Esophagus (tissue), 2 donors: ENCODE measurements around the gene CRYBB1. TPM values are rescaled to one million over a fixed set of nuclear protein-coding genes. Genes with fewer than 3 reads are reported as not detected.

Source experiments
- H3K27ac ChIP-seq, 2 donors: one replicate each; pipeline ENCODE4 v1.5.1; 2013; ENCODE audit warnings: low read depth in 2 of 2, mild to moderate bottlenecking in 2 of 2, inconsistent platforms in 1 of 2, low read length in 1 of 2, moderate library complexity in 1 of 2
- H3K27me3 ChIP-seq, 2 donors: one replicate each; pipeline ENCODE4 v1.6.1; 2013; ENCODE audit warnings: low read length in 2 of 2, control low read depth in 1 of 2, mild to moderate bottlenecking in 1 of 2; ENCODE audit not compliant: insufficient read depth in 2 of 2, control insufficient read depth in 1 of 2
- H3K36me3 ChIP-seq, 2 donors: one replicate each; pipeline ENCODE4 v1.6.1; 2013; ENCODE audit warnings: low read length in 1 of 2; ENCODE audit not compliant: control insufficient read depth in 2 of 2, insufficient read depth in 2 of 2
- H3K4me1 ChIP-seq, 2 donors: one replicate each; pipeline ENCODE4 v1.6.1; 2013; ENCODE audit warnings: low read length in 1 of 2; ENCODE audit not compliant: control insufficient read depth in 2 of 2, insufficient read depth in 2 of 2
- H3K4me3 ChIP-seq, 2 donors: one replicate each; pipeline ENCODE4 v1.5.1; 2013; ENCODE audit warnings: low read length in 2 of 2, mild to moderate bottlenecking in 2 of 2, low read depth in 1 of 2, moderate library complexity in 1 of 2
- H3K9me3 ChIP-seq, 2 donors: one replicate each; pipeline ENCODE4 v1.6.1; 2013; ENCODE audit warnings: mild to moderate bottlenecking in 2 of 2, low read depth in 1 of 2, low read length in 1 of 2, moderate library complexity in 1 of 2; ENCODE audit not compliant: control insufficient read depth in 2 of 2, insufficient read depth in 1 of 2
- WGBS, 2 donors: extraction: QIAGEN DNeasy Blood & Tissue Kit; methylation state at CpG; one replicate each; pipeline ENCODE4 v1.1.7; 2013; 5-methylcytosine and 5-hydroxymethylcytosine counted together
- polyA plus RNA-seq, 2 donors: library from polyadenylated mRNA; stranded (reverse); fragments of 200-250 nt; gene quantifications; one replicate each; pipeline ENCODE4 v1.2.3, GENCODE V29; 2013
- donor health status: healthy with polysubstance abuse.
- donor health status: Bipolar disorder and iron deficiency.

CRYBB1 gene
- polyA plus RNA-seq, 2 donors: 0.04 to 0.14 TPM

DNA sequence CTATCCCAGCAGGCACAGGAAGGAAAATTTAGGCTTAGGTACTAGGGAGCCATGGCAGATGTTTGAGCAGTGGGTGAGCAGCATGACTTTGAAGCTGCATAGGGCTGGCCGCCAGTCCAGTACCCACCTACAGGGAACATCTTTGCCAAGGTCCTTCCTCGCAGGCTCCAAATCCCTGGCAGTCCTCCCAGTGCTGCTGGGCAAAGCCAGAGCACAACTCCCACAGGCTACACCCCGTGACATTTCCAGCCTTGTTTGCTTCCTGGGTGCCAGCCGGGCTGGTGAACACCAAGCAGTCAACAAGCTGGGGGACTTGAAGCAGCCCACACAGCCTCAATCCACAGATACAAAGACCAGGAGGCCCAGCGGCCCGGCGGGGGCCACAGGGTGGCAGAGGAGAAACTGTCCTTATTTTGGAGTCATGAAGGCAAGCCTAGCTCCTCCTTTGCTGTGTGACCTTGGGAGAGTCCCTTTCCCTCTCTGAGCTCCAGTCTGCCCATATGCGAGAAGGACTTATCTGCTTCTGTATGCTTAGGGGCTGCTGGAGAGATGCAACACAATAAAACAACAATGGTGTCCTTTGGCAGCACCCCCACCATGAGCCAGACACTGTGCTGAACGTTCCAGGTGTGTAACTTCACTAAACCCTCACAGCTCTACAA lies 55.9 kb downstream of the CRYBB1 start:
- Histone ChIP-seq H3K36me3 (peaks cover 0 to 4% of the 10 kb centered on the region in 2 donors), H3K4me3 (no peak overlapping the region), H3K9me3 (no peaks in the 10 kb centered on the region), H3K27ac (no peak overlapping the region), H3K27me3 (no peaks in the 10 kb centered on the region), H3K4me1 (peaks cover 10 to 13% of the 10 kb centered on the region in 2 donors)
- 65 to 70% methylated on average over 9 of the region's 9 CpGs for WGBS, 2 donors

DNA sequence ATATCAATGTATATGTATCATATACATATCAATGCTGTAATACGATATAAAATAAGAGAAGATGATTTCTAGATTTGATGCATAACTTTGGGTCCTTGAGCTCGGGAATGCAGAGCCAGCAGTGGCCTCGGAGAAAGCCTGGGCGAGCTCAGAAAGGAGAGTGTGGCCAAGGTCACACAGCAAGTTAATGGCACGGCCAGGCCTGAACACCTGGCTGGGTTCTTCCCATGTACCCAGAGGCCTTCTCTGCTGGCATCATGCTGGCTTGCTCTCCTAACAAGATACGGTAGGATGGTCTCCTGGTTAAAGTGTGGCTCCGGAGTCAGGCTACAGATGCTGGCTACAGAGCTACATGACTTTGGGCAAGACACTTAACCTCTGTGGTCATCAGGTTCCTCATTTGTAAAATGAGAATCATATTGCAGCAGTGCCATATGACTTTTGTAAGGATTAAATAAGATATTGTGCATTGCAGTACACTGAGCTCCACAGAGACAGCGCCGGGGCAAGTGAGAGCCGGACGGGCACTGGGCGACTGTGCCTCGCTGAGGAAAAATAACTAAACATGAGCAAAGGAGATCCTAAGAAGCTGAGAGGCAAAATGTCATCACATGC lies 57.8 kb downstream of the CRYBB1 start:
- no peak overlapping the region for H3K4me3 ChIP-seq
- 78 to 95% methylated on average over 13 of the region's 13 CpGs for WGBS, 2 donors

GRCh38 chr22:26558248-26558895 lies 59.5 kb downstream of the CRYBB1 start:
- Histone ChIP-seq H3K27ac (no peak overlapping the region), H3K36me3 (no peaks in the 10 kb centered on the region), H3K4me1 (peaks cover 4 to 8% of the 10 kb centered on the region in 2 donors), H3K27me3 (no peaks in the 10 kb centered on the region), H3K9me3 (no peaks in the 10 kb centered on the region), H3K4me3 (no peak overlapping the region)
- WGBS, 2 donors: 76 to 86% methylated on average over 3 of the region's 3 CpGs

More for the DNA sequence above, 57.8 kb downstream of the CRYBB1 start:
- Histone ChIP-seq H3K9me3 (no peaks in the 10 kb centered on the region), H3K27me3 (no peaks in the 10 kb centered on the region), H3K36me3 (peaks cover 0 to 3% of the 10 kb centered on the region in 2 donors), H3K27ac (no peak overlapping the region), H3K4me1 (peaks cover 8% of the 10 kb centered on the region in 2 donors)

- Histone ChIP-seq H3K4me3 (no peak overlapping the region), H3K27me3 (no peaks in the 10 kb centered on the region), H3K27ac (no peak overlapping the region), H3K36me3 (no peaks in the 10 kb centered on the region), H3K4me1 (peaks cover 2 to 6% of the 10 kb centered on the region in 2 donors), H3K9me3 (no peaks in the 10 kb centered on the region)
- WGBS, 2 donors: 85 to 86% methylated on average over 5 of the region's 5 CpGs
Observed at GRCh38 chr22:26556904-26557303, 60.9 kb downstream of the CRYBB1 start.

GRCh38 chr22:26555478-26555877 lies 62.3 kb downstream of the CRYBB1 start:
- Histone ChIP-seq H3K4me1 (peaks cover 1 to 3% of the 10 kb centered on the region in 2 donors), H3K4me3 (no peak overlapping the region), H3K36me3 (no peaks in the 10 kb centered on the region), H3K9me3 (no peaks in the 10 kb centered on the region), H3K27me3 (no peaks in the 10 kb centered on the region), H3K27ac (no peak overlapping the region)
- WGBS, 2 donors: 61 to 72% methylated on average over 11 of the region's 11 CpGs

GRCh38 chr22:26554956-26555355 lies 62.9 kb downstream of the CRYBB1 start:
- Histone ChIP-seq H3K36me3 (no peaks in the 10 kb centered on the region), H3K9me3 (no peaks in the 10 kb centered on the region), H3K4me1 (peaks cover 3% of the 10 kb centered on the region in 2 donors), H3K4me3 (no peak overlapping the region), H3K27ac (no peak overlapping the region), H3K27me3 (no peaks in the 10 kb centered on the region)
- 73 to 83% methylated on average over 6 of the region's 6 CpGs for WGBS, 2 donors

- Histone ChIP-seq H3K9me3 (no peaks in the 10 kb centered on the region), H3K36me3 (no peaks in the 10 kb centered on the region), H3K27ac (no peak overlapping the region), H3K4me3 (no peak overlapping the region), H3K27me3 (no peaks in the 10 kb centered on the region), H3K4me1 (peaks cover 3% of the 10 kb centered on the region in 2 donors)
- 51 to 58% methylated on average over 7 of the region's 7 CpGs for WGBS, 2 donors
Observed at GRCh38 chr22:26553056-26553752, 64.6 kb downstream of the CRYBB1 start.

GRCh38 chr22:26552466-26552865 lies 65.4 kb downstream of the CRYBB1 start:
- no peak overlapping the region for H3K4me3 ChIP-seq
- H3K9me3 ChIP-seq: no peaks in the 10 kb centered on the region
- H3K4me1 ChIP-seq: peaks cover 3% of the 10 kb centered on the region in 2 donors
- H3K27ac ChIP-seq: no peak overlapping the region
- H3K36me3 ChIP-seq: no peaks in the 10 kb centered on the region
- H3K27me3 ChIP-seq: no peaks in the 10 kb centered on the region
- WGBS, 2 donors: 59 to 85% methylated on average over 9 to 10 of the region's 10 CpGs

DNA sequence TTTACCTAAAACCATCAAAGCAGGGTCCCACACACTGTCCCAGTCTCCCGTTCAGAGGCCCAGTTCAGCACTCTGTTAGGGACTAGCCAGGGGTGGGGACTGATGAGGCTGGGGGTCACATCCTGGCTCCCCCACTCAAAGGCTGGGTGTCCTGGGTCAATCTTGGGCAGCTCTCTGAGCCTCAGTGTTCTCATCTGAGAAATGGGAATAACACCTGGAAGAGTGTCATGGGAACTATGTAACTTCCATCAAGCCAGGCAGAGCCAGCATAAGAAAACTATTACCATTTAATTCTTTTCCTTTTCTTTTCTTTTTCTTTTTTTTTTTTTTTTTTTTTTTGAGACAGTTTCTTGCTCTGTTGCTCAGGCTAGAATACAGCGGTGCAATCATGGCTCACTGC lies 66.3 kb downstream of the CRYBB1 start:
- 90 to 97% methylated on average over 2 of the region's 2 CpGs for WGBS, 2 donors
- H3K4me1 ChIP-seq: peaks cover 3 to 5% of the 10 kb centered on the region in 2 donors
- H3K27ac ChIP-seq: no peak overlapping the region
- no peak overlapping the region for H3K4me3 ChIP-seq
- no peaks in the 10 kb centered on the region for H3K27me3 ChIP-seq
- H3K36me3 ChIP-seq: no peaks in the 10 kb centered on the region
- no peaks in the 10 kb centered on the region for H3K9me3 ChIP-seq
